Suppressor macrophage (primary cell): ENCODE measurements around the gene GRB14.
A peak's percentile ranks its signal among the peaks of the same experiment; 100 is the strongest.
"Not testable (repeated sequence)": the region's sequence is repeated elsewhere in the genome, so short reads cannot be mapped to it uniquely, and the experiment has no call there.

Experiments used
- DNase-seq, 4 experiments: peaks; one replicate each; pipeline ENCODE4 v3.0.0-alpha.2; 2020 to 2022
- total RNA-seq, 17 experiments: gene quantifications; one replicate each; lab custom pipeline; 2026; ENCODE audit warnings: mixed read lengths in 6 of 17, inconsistent platforms in 3 of 17; lab: John Stamatoyannopoulos, UW

Gene GRB14
- total RNA-seq: 0 to 1.7 (median 0) reads per million in 17 experiments

DNA sequence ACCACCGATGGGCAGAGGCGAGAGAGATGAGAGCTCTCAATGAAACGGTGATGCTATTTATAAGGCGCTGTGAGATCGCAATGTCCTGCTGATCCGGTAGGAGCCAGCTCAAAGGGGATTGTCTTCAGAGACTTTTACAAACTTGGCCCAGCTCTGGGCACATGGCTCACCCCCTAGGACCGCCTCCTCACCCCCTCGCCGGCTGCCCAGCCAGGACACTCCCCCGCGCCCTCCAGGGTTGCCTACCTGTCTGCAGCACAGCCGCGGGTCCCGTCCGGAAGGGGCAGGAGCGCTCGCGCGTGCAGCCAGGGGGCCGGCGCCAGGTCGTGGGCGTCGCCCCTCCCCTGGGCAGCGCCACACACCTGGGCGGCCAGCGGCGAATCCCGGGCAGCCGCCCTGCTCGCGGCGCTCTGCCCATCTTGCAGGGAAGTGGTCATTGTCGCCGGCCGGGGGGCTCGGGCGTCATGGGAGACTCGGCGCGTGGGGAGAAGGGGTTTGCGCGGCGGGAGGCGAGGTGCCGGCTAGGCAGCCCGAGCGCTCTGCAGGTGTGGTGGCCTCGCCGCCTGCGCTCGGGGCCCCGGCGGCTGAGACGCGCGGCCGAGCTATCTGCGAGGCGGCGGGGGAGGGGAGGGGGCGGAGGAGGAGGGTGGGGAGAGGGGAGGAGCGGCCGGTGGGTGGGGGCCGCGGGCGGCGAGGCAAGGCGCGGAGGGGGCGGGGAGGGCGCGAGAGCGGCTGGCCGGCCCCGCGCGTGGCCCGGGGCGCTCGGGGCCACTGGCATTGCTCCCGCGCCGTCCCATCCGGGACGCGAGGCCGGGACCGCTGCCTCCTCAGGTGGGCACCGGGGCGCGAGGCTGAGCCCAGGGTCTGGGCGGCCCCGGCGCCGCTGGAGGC lies at the start of gene GRB14:
TSS of gene GRB14 (minus strand) at position 610 of the 891 bp plus-strand sequence. CDS start at position 437, 173 bp downstream.
- DNase-seq: no peak

DNA sequence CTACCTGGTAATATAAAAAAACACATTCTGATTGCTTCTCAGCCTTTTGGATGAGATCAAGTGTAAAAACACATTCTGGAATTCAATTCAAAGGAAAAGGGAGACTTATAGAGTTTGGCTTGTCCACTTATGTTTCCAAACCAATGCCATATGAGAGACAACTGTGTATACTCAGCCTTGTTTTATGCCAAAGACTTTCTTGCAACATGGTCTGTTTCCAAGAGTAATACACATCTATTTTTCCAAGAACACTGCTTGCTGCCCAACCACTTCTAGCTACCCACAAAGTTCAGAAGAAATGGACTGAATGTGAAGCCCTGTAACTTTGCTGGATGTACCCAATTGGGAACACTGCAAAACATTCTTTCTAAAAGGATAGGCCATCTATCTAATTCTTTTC lies 48.0 kb upstream of the GRB14 start:
- no peak for DNase-seq

DNA sequence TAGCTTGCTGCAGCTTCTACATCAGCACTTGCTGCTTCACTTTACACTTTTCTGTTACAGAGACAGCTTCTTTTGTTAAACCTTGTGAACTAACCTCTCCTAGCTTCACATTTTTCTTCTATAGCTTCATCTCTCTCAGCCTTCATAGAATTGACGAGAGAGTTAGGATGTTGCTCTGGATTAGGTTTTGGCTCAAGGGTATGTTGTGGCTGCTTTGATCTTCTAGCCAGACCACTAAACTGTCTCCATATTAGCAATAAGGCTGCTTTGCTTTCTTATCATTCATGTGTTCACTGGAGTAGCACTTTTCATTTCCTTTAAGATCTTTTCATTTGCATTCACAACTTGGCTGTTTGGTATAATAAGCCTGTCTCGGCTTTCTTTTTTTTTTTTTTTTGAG lies 46.3 kb upstream of the GRB14 start:
- DNase-seq: no peak

DNA sequence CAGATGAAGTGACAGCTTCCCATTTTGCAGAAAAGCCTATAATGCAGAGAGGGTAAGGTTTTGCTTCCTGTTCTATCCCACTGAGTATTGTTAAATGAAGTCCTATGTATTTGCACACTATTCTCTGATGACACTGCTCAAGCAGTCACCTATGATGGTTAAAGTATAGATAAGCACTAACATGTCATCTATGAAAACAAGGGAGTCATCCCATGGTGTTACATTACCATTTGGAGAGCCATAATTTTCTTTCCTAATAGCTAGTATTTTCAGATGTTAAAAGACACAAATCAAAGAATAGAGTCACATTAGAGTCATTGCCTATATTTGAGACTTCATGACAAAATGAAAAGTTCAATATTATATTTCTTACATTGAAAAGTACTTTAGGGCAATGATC lies 42.8 kb upstream of the GRB14 start:
- DNase-seq: no peak

DNA sequence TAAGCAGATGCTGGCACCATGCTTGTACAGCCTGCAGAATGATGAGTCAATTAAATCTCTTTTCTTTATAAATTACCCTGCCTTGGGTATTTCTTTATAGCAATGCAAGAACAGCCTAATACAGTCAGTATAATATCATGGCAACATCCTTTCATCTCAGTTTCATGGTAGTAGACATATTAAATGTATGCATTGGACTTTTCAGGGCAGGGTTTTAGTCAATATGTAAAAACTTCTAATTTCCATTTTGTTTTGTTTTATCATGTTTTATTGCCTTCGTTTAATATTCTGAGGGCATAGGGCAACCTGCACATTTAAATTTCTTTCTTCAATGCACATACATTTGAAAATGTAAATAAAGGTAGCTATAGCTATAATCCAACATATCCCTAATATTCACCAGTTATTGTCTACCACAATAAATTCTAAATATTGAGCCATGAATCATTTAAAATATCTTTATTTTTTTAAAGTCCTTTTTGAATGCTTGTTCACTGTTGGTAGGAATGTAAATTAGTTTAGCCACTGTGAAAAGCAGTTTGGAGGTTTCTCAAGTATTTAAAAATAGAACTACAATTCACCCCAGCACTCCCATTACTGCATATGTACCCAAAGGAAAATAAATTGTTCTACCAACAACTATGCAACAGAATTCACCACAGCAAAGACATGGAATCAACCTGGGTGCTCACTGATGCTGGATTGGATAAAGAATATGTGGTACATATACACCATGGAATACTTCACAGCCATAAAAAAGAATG lies 41.8 kb upstream of the GRB14 start:
- no peak for DNase-seq

DNA sequence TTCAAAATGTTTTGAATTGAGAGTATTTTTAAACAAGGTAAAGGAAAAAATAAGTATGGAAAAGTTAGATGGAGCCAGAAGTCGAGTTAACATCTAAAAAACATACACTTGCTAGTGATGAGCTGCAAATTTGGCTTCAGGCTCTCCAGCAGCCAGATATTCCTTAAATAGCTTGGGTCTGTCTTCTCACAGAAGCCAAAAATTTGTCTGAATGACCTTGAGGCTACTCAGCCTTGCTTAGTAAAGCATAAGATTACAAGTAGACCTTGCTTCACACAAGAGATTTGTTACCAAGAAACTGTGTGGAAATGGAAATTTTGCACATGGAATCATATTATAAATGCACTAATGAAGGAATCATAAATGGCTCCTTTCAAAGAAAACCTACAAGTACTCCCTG lies 40.8 kb upstream of the GRB14 start:
- DNase-seq: no peak

DNA sequence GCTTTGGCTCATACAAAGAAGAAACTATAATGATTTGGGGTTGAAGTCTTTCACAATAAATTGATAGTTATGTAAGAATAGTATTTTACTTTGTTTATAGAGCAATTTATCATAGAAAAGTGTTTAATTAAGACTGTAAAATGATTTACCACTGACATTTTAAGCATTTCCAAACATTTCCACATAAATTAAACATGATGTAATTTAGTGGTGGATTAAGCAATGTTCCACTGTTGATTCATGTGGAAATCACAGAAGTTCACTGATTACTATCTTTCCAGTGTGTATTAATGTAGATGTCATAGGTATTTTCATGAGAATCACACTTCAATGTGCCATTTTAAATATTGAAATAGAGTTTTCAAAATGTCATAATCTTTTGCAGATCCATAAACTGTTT lies 40.1 kb upstream of the GRB14 start:
- DNase-seq: peak in 1 of 4 experiments; percentile 2

DNA sequence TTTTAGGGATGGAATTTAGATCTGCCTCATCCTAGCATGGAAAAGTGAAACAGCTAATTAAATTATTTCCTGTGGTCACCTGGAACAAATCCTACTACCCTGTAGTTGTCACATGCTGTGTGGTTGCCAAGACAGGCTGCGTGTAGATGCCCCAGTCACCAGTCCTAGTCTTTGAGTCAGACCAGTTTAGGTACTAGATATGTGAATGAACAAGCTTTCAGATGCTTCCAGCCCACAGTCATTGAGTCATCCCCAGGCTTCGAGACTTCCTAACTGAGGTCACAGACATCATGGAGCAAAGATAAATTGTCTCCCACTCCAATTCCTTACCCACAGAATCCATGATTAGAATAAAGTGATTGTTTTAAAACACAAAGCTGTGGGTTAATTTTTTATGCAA lies 35.8 kb upstream of the GRB14 start:
- DNase-seq: no peak

DNA sequence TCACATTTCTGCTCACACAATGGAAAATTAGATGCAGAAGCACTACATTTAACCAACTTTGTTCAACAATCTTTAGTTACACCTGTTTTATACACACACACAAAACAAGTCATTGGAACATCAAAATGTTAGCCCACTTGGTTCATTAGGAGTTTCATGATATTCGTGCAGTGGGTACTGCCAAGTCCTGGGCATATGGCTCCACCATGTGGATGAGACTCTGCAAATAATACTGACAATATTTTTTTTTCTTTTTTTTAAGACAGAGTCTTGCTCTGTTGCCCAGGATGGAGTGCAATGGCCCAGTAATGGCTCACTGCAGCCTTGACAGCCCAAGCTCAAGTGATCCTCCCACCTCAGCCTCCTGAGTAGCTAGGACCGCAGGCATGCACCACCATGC lies 34.5 kb upstream of the GRB14 start:
- DNase-seq: no peak

DNA sequence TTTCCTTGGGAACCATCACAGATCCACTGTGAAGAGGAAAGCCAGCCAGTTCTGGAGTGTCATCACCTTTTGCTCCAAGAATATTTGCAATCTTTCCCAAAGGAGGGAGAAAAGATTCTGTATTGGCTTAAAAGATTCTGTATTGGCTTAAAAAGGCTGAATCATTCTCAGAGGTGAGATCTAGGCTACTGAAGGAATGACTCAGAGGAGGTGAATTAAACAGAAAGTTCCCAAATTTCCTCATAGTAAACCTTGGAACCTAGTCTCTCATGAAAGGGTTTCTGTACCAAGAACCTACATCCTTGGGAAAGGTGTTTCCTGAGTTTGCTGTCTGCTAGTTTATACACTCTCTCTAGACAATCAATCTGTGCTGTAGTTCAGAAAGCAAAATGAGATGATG lies 34.1 kb upstream of the GRB14 start:
- DNase-seq: no peak

DNA sequence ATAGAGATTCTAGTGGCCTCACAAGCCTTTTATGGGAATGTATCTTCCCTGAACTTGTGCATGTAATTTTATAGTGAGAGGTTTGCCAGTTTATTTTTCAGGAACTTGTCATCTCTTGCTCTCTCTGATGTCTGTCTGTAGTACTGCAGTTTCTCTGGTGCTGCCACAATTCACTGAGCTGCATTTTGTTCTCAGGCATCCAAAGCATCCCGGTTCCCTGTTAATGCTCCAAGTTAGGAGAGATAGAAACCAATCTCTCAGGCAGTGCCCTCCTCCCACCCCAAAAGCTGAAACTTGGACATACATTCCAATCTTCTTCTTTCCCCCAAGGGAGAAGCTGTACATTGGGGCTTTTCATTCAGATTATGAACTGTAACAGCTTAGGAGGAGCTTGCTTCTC lies 30.1 kb upstream of the GRB14 start:
- no peak for DNase-seq

DNA sequence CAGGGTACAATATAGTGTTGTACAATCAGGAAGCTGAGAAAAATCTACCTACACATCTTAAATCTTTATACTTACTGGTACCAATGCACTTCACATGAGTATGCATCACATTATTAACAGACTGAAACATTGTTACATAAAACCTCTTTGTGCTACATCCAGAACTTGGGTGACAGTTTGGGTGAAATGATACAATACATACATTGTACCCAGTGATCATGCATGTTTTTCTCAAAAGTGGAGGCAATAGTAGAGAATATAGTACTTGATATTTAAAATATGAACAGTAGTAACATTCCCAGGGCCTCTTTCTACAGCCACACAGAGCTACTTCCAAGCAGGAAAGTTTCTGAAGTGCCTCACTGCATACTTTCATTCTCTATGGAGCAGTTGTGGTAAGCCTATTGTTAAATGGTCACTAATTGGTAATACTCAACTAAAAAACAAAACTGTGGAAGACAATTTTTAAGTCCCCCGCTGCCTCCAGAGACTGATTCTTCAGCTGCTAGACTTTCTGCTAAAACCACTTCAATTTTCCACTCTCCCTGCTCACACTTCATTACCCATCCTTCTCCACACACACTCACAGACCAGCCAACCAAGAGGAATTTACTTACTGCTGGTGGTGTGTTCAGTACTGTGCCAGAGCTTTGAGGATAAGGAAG lies 22.9 kb upstream of the GRB14 start:
- DNase-seq: no peak

DNA sequence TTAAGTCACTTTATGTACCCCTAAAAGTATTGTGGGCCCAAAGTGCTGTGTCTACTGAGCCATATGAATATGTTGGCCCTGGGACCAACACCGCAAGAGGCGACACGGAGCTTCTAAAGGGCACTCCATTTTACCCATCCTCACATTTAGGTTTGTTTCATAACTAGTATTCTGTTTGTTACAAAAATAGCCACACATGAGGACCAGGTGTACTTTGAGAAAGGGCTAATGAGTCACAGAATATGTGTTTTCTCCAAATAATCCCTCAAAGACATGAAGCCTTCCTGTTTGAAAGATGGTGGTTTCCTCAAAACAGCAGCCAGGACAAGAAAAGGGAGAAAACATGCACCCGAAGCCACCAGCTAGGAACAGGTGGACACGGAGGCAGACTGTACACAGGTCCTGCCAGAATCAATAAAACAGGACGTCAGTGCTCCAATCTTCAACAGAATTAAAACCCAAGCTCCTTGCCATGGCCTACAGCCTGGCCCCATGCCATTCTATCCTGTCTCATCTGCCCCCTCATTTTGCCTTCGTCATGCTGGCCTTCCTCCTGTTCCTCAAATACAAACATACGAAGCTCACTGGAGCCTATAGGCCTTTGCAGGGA lies 21.8 kb upstream of the GRB14 start:
- DNase-seq: no peak

DNA sequence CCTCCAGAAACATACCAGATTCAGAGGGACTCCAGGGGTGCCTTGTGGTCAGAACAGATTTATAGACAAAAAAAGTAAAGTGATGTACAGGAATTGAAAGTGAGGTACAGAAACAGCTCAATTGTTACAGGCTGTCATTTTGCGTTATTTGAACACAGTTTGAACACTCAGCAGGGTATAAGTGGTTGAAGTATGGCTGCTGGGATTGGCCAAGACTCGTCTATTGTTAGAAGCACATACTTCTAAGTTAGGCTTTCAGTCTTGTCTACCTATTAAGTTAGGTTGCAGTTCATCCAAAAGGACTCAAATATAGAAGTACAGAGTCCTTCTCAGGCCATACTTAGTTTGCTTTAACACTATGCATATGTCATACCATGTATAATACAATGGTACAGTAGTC lies 21.0 kb upstream of the GRB14 start:
- no peak for DNase-seq

DNA sequence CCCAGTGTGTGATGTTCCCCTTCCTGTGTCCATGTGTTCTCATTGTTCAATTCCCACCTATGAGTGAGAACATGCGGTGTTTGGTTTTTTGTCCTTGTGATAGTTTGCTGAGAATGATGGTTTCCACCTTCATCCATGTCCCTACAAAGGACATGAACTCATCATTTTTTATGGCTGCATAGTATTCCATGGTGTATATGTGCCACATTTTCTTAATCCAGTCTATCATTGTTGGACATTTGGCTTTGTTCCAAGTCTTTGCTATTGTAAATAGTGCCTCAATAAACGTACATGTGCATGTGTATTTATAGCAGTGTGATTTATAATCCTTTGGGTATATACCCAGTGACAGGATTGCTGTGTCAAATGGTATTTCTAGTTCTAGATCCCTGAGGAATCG lies 7.0 kb upstream of the GRB14 start:
- not testable (repeated sequence) for DNase-seq

DNA sequence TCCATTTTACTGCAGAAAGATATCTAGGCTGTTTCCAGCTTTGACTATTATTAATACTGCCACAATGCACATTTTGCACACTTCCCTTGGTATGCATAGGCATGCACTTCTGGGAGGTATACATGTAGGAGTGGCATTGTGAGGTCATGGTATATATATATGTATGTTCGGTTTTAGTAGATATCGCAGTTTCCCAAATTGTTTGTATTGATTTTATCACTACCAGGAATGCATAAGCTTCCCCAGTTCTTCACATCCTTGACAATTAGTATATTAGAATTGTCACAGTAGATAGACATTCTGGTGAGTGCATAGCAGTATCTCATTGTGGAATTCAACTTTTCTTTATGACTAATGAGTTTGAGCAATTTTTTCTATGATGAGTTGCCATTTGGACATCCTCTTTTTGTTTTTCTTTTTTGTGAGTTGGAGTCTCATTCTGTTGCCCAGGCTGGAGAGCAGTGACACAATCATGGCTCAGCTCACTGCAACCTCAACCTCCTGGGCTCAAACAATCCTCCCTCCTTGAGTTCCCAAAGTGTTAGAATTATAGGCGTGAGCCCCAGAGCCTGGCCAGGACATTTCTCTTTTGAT lies 4.2 kb upstream of the GRB14 start:
- DNase-seq: no peak

DNA sequence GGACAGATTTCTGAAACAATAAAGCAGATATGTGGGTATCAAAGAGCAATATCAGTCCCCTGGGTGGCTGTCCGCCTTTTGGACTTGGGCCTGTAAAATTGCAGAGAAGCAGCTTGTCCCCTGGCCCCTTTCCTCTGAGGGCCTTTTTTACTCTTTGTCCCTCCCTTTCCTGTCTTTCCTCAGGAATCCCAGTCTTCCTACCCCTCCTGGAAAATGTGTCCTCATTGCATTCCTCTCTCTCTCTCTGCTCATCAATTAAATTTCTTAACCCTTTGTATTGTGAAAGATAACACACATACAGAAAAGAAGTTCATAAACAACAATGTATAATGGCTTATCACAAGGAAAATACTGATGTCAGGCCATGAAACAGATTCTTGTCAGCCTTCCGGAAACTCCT lies 3.0 kb upstream of the GRB14 start:
- DNase-seq: no peak

DNA sequence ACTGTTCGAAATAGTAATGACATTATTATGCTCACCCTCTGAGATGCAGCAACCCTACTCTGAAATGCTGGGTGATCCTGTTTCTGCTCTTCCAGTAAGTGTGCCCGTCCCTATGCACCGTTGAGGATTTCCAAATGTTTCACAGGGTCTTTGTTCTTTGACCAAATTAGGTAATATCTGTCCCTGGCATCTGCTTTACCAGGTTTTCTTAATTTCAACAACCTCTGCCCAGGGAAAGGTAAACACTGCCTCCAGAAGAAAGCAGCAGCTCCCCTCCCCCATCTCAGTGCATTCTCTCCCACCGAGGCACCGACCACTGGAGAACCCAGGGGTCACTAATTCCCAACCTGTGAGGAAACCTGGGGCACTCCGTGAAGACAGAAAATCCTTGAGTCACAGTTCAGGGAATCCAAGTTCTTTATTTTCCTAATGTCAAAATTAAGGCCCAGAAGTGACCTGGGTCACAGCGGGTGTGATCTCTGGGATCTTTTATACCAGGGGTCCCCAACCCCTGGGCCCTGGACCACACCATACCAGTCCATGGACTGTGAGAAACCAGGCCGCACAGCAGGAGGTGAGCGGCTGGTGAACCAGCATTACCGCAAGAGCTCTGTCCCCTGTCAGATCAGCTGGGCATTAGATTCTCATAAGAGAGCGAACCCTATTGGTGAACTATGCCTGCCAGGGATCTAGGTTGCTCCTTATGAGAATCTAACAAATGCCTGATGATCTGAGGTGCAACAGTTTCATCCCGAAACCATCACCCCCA lies 1.2 kb upstream of the GRB14 start:
- no peak for DNase-seq

DNA sequence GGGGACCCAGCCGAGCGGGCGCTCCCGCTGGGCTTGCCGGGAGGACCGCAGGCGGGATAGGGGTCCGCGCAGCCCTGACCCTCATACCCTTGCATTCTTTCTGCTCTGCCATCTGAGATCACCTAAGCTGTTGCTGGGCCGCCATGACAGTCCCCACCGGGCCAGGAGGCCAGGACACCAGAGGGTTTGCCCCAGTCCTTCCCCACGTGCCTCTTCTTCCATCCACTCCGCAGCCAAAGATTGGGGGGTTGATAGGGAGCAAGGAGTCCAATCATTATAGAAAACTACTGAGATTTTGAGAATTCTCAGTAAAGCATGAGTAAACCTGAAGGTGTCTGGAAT lies 453 bp upstream of the GRB14 start:
- DNase-seq: no peak

DNA sequence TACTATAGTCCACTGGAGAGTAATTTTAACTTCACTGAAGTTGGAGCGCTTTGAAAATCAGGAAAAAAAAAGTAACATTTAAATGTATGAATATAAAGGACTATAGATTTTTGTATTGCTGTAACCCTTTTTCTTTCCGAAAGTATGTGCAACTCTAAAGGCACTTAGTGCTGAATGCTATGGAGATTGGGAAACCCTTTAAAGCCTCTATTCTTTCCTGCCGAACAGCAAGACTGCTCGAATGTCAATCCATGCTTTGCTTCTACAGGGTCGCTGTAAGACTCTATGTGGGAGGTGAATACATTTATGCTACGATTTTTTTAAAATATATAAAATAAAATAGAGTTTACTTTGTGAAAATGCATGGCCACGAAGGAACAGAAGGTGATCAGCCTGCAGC lies 825 bp downstream of the GRB14 start:
- no peak for DNase-seq

DNA sequence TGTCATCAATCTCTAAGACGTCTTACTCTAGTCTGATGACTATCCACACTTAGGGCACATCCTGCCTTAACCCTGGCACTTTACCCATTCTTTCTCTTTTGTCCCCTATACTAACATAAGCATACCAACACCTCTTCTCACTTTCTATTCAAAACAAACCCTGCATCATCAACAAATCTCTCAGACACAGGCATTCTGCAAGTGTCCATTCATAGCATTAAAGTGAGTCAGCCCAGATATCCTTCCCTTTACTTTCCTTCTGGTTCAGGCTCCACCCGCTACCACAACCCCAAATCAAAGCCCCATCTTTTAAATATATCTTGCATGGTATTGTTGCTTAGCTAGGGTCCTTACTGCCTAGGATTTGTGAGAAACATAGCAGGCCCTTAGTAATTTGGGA lies 3.8 kb downstream of the GRB14 start:
- DNase-seq: no peak
